Endothelial cell of umbilical vein (primary cell): ENCODE data around the gene WDFY2. TPM values are rescaled to one million over a fixed set of nuclear protein-coding genes. Genes with fewer than 3 reads are reported as not detected.

Experiments
- BruUV-seq: library from RNA; stranded (reverse); fragments of 400-500 nt; replicated peaks from 2 replicates; lab custom pipeline; 2021; lab: Mats Ljungman, UMichigan
- CTCF ChIA-PET: fragments of 300-600, 350-600 bp; sonication (Branson Sonifier 250); formaldehyde crosslinking; loops from one replicate; lab custom pipeline; 2021; ENCODE audit warnings: antibody characterized with exemption, inconsistent platforms; lab: Charles Lee
- POLR2A ChIA-PET: fragments of 300-600, 350-600 bp; sonication (Branson Sonifier 250); formaldehyde crosslinking; loops from one replicate; lab custom pipeline; 2021; ENCODE audit warnings: antibody characterized with exemption, inconsistent platforms; lab: Charles Lee
- DNase-seq: peaks from one replicate; pipeline ENCODE4 v3.0.0-alpha.2; 2011; ENCODE audit warnings: low read depth, low spot score
- FAIRE-seq: peaks from 2 replicates; lab custom pipeline; 2011; peaks lifted over from hg19 to GRCh38; lab: Jason Lieb, UNC
- H2AFZ ChIP-seq: 2 replicates; pipeline ENCODE4 v1.6.0; 2012; ENCODE audit warnings: low read depth, low read length, control low read depth, inconsistent platforms
- H3K27ac ChIP-seq: 2 replicates; pipeline ENCODE4 v1.5.1; 2011; ENCODE audit warnings: low read depth, mild to moderate bottlenecking, control low read depth, low read length, moderate library complexity; ENCODE audit not compliant: insufficient read depth
- H3K27me3 ChIP-seq, 2 experiments: 2 replicates each; pipeline versions ENCODE4 v1.6.0 to v1.6.1; 2011; ENCODE audit warnings: low read length in 2 of 2, mixed read lengths in 1 of 2; ENCODE audit not compliant: control insufficient read depth in 2 of 2, insufficient read depth in 2 of 2
- H3K36me3 ChIP-seq, 2 experiments: 2 replicates in 1 of 2; 3 replicates in 1 of 2; pipeline ENCODE4 v1.5.1; 2011; ENCODE audit warnings: low read length in 2 of 2, mild to moderate bottlenecking in 1 of 2, moderate library complexity in 1 of 2; ENCODE audit not compliant: control insufficient read depth in 2 of 2, insufficient read depth in 2 of 2; ENCODE audit errors: extremely low read depth in 1 of 2
- H3K4me1 ChIP-seq: 3 replicates; pipeline ENCODE4 v1.5.1; 2011; ENCODE audit warnings: mild to moderate bottlenecking, low read length; ENCODE audit not compliant: control insufficient read depth, insufficient read depth; ENCODE audit errors: extremely low read depth
- H3K4me2 ChIP-seq: 2 replicates; pipeline ENCODE4 v1.6.1; 2011; ENCODE audit warnings: low read length, control low read depth, mixed read lengths; ENCODE audit not compliant: insufficient read depth
- H3K4me3 ChIP-seq, 3 experiments: fragments of 200-600 bp in 1 of 3; sonication (generic), shearing (Covaris generic) in 1 of 3; replicated peaks in 1 of 3; 2 replicates each; pipeline ENCODE4 v1.5.1; 2011 to 2016; ENCODE audit warnings: control low read depth in 3 of 3, low read length in 3 of 3, mild to moderate bottlenecking in 2 of 3, inconsistent platforms in 1 of 3, low read depth in 1 of 3, moderate library complexity in 1 of 3; ENCODE audit not compliant: insufficient read depth in 1 of 3
- H3K79me2 ChIP-seq: 2 replicates; pipeline ENCODE4 v1.6.0; 2012; ENCODE audit warnings: low read length, inconsistent platforms; ENCODE audit not compliant: control insufficient read depth, insufficient read depth
- H3K9ac ChIP-seq: replicated peaks from 2 replicates; pipeline ENCODE3; 2011; ENCODE audit warnings: low read length, control low read depth; ENCODE audit not compliant: insufficient read depth; ENCODE audit errors: extremely low read depth
- H3K9me1 ChIP-seq: replicated peaks from 3 replicates; pipeline ENCODE4 v1.6.0; 2011; ENCODE audit warnings: mild to moderate bottlenecking, low read length; ENCODE audit not compliant: control insufficient read depth, insufficient read depth; ENCODE audit errors: extremely low read depth
- H3K9me3 ChIP-seq: replicated peaks from 2 replicates; pipeline ENCODE4 v1.5.1; 2012; ENCODE audit warnings: low read length, inconsistent platforms; ENCODE audit not compliant: control insufficient read depth, insufficient read depth
- H4K20me1 ChIP-seq: replicated peaks from 2 replicates; pipeline ENCODE3; 2011; ENCODE audit warnings: mild to moderate bottlenecking, low read length; ENCODE audit not compliant: control insufficient read depth, insufficient read depth; ENCODE audit errors: extremely low read depth
- EZH2 ChIP-seq: IDR thresholded peaks from 2 replicates; pipeline ENCODE4 v1.6.1; 2012; ENCODE audit warnings: borderline replicate concordance, low read depth, mild to moderate bottlenecking, moderate library complexity, low read length, inconsistent platforms; ENCODE audit not compliant: severe bottlenecking
- FOS ChIP-seq: IDR thresholded peaks from 2 replicates; pipeline ENCODE4 v1.6.1; 2011; ENCODE audit warnings: mild to moderate bottlenecking, low read length, moderate library complexity, borderline replicate concordance; ENCODE audit not compliant: insufficient read depth
- GATA2 ChIP-seq: IDR thresholded peaks from 2 replicates; pipeline ENCODE4 v1.7.0; 2011; ENCODE audit warnings: low read depth, mild to moderate bottlenecking, moderate library complexity, mixed read lengths, low read length; ENCODE audit not compliant: insufficient read length, insufficient read depth
- JUN ChIP-seq: IDR thresholded peaks from 2 replicates; pipeline ENCODE4 v1.6.1; 2011; ENCODE audit warnings: borderline replicate concordance, low read depth; ENCODE audit not compliant: insufficient read length, insufficient read depth
- MYC ChIP-seq: IDR thresholded peaks from one replicate; pipeline ENCODE4 v1.6.1; 2011; ENCODE audit warnings: mild to moderate bottlenecking, low read depth, low read length
- POLR2A ChIP-seq: IDR thresholded peaks from 2 replicates; pipeline ENCODE4 v1.6.1; 2012; ENCODE audit warnings: low read depth, mild to moderate bottlenecking, control low read depth, low read length
- POLR2AphosphoS5 ChIP-seq: IDR thresholded peaks from 2 replicates; pipeline ENCODE4 v1.6.1; 2012; ENCODE audit warnings: low read depth, mild to moderate bottlenecking, control low read depth, low read length, moderate library complexity; ENCODE audit not compliant: insufficient read depth
- dilution Hi-C: fragments of 300-500 bp; cut with MboI; formaldehyde crosslinking; loops from one replicate; pipeline ENCODE4 v1.15.0; 2019; ENCODE audit warnings: low sequenced_read_pairs; ENCODE audit not compliant: extremely low pct_ligation_motif_present
- intact Hi-C: fragments of 100-400 bp; cut with micrococcal nuclease; formaldehyde crosslinking; loops from one replicate; pipeline ENCODE4 v1.10.0; 2022
- polyA plus RNA-seq, 4 experiments: library from polyadenylated mRNA; depleted of rRNA in 3 of 4; stranded (reverse) in 3 of 4; unstranded in 1 of 4; fragments of >200 nt; gene quantifications; 2 replicates each; pipeline versions ENCODE4 v1.2.1 to v1.2.3, GENCODE V29; 2011 to 2012; ENCODE audit warnings: missing spikeins in 1 of 4
- total RNA-seq: library from RNA; stranded (reverse); gene quantifications from 2 replicates; pipeline ENCODE4 v1.2.3, GENCODE V29; 2021
- TF ChIP-seq, protein P1 (sequence below): IDR thresholded peaks from 2 replicates; pipeline ENCODE4 v1.6.1; 2011; ENCODE audit not compliant: insufficient read depth, insufficient read length
- TF ChIP-seq, protein P2 (sequence below), 2 donors: IDR thresholded peaks; 1 replicate in 1 of 2; 2 replicates in 1 of 2; pipeline ENCODE4 v1.5.1; 2011; ENCODE audit warnings: low read length in 2 of 2, mild to moderate bottlenecking in 2 of 2, moderate library complexity in 2 of 2, control low read depth in 1 of 2, inconsistent platforms in 1 of 2, low read depth in 1 of 2; ENCODE audit not compliant: insufficient read depth in 1 of 2; ENCODE audit errors: extremely low read depth in 1 of 2

Gene WDFY2
- total and polyA plus RNA-seq, 2 donors (not counting 3 experiments of a cell fraction or from before 2014, with no cell fraction given), result 2.1 to 5.5 TPM

DNA sequence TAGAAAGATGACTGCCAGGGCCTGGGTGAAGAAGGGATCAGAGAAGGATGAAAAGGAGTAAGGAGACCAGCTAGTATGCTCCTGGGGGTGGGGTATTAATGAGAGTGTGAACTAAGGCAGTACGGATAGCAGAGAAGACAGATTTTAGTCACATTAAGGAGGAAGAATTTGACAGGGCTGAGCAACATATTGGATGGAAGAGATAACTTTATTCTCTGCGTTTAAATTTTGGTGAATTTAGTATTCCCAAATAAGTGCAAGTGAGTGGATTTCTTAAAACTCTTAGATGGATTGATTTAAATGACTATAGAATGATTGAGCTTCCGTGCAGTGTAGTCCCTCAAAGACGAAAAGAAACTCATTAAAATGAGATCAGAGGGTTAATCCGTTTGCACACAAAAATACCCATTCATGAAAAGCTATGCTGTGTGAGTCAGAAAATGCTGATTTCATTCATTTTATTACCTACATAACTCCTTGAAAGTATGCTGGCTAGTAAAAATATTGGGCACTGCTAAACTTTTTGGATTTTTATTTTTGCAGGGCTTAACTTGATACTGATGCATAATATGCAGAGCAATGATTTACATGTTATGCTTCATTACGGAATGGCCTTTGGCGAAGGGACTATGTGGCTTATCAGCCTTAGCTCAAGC is 54.1 kb downstream of the WDFY2 start:
- Histone ChIP-seq H3K9me3 (no peaks in the 10 kb centered on the region), H3K27ac (no peak overlapping the region), H3K9ac (no peak overlapping the region), H3K27me3 (no peaks in the 10 kb centered on the region), H3K4me3 (no peak overlapping the region), H3K79me2 (no peaks in the 10 kb centered on the region), H3K4me2 (no peak overlapping the region), H2AFZ (no peak overlapping the region), H3K4me1 (peaks cover 7% of the 10 kb centered on the region), H3K36me3 (no peaks in the 10 kb centered on the region), H3K9me1 (no peaks in the 10 kb centered on the region), H4K20me1 (no peaks in the 10 kb centered on the region)
- no TSS peak for BruUV-seq
- ChIA-PET CTCF (interaction anchor here (1.0 to 1.2 kb wide), 2 partner anchors 53 to 93 kb away, joined by 3 to 4 read pairs; no protein-coding TSS in a partner anchor), POLR2A (no interaction called here)
- TF ChIP-seq MYC, result no peak
- TF ChIP-seq, protein P1, sequence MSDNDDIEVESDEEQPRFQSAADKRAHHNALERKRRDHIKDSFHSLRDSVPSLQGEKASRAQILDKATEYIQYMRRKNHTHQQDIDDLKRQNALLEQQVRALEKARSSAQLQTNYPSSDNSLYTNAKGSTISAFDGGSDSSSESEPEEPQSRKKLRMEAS, result no peak
- no peak for TF ChIP-seq POLR2A
- TF ChIP-seq JUN, result no peak
- no peak for TF ChIP-seq GATA2
- no peak for TF ChIP-seq FOS
- TF ChIP-seq, protein P2, sequence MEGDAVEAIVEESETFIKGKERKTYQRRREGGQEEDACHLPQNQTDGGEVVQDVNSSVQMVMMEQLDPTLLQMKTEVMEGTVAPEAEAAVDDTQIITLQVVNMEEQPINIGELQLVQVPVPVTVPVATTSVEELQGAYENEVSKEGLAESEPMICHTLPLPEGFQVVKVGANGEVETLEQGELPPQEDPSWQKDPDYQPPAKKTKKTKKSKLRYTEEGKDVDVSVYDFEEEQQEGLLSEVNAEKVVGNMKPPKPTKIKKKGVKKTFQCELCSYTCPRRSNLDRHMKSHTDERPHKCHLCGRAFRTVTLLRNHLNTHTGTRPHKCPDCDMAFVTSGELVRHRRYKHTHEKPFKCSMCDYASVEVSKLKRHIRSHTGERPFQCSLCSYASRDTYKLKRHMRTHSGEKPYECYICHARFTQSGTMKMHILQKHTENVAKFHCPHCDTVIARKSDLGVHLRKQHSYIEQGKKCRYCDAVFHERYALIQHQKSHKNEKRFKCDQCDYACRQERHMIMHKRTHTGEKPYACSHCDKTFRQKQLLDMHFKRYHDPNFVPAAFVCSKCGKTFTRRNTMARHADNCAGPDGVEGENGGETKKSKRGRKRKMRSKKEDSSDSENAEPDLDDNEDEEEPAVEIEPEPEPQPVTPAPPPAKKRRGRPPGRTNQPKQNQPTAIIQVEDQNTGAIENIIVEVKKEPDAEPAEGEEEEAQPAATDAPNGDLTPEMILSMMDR (IDR thresholded peaks at IDR 0.05; ENCODE audit: extremely low read depth in 1 of 2, insufficient read depth in 1 of 2, low read depth in 1 of 2, low read length in 2 of 2), result no peak
- TF ChIP-seq EZH2, result no peak
- no peak for TF ChIP-seq POLR2AphosphoS5
- DNase-seq (no peak), FAIRE-seq (no peak)
- dilution Hi-C loops, result no loop called here
- intact Hi-C loops, result no loop called here
